Measurements from ENCODE around the gene SORCS1.

The SORCS1 gene

GRCh38 chr10:106795619-106796018 lies 368.9 kb downstream of the SORCS1 start:
- DNase-seq = peak in 1 of 2 experiments; percentile 27

DNA sequence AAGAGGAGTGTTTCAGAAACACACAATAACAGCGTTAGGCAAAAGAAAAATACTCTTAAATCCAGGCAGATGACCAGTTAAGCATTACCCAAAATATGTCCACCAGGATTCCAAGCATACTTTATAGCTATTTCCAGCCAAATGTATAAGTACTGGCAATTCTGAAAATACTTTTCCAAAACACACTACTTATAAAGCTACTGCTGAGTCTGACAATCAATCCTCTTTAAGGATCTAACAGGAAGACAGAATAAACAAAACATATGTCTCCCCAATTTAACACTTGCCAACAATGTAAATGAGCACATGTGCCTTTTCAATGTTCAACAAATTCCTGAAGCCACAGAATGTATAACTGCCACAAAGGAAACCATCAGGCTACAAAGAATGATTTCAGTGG lies 370.9 kb downstream of the SORCS1 start:
- no peak for DNase-seq

- no peak for DNase-seq
These were observed 374.9 kb downstream of the SORCS1 start for GRCh38 chr10:106789623-106790022.

DNA sequence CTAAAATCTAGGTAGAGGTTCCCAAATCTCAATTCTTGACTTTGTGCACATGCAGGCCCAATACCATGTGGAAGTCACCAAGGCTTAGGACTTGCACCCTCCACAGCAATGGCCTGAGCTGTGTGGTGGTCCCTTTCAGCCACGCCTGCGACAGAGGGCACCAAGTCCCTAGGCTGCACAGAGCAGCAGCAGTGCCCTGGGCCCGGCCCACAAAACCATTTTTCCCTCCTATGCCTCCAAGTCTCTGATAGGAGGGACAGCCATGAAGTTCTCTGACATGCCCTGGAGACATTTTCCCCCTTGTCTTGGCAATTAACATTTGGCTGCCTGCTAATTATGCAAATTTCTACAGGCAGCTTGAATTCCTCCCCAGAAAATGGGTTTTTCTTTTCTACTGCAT lies 375.5 kb downstream of the SORCS1 start:
- DNase-seq = no peak

- no peak for DNase-seq
These were observed 379.0 kb downstream of the SORCS1 start for GRCh38 chr10:106785528-106785927.

DNA sequence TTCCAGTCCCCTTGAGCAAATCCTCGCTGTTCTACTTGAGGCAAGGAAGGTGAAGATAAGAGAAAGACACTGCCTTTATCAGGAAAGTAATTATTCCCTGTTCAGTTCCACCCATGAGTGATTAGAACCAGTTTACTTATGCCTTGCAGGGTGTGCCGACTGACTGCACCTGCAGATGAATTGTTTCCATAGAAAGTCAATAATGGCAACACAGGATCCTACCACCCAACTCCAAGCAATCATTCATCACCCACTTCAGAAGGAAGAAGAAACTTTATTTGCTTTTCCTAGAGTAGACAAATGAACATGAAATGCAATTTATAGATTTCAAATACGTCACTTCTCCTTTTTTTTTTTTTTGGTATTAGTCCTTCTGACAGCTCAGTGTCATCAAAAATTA lies 383.9 kb downstream of the SORCS1 start:
- DNase-seq = no peak

DNA sequence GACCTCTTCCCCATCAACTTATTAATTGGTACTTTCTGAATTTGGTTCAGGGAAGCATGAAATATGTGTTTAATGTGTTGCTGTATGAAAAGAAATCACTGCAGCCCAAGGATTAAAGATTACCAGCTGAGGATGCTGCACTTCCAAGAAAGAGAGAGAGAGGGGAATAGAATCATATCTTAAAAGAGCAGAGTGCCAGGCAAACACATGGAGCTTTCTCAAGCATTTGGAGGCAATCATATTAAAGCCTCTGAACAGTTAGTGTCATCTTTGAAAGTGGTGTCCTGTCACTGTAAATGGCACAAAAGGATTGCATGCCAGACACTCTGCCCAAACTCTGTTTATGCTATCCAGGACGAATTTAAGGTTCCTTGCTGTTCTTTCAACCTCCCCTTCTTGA lies 386.7 kb downstream of the SORCS1 start:
- DNase-seq = no peak

- DNase-seq = no peak
These were observed 389.4 kb downstream of the SORCS1 start for GRCh38 chr10:106775127-106775526.

GRCh38 chr10:106772957-106773356 lies 391.5 kb downstream of the SORCS1 start:
- no peak for DNase-seq

GRCh38 chr10:106771154-106771553 lies 393.4 kb downstream of the SORCS1 start:
- DNase-seq = no peak

- DNase-seq = no peak
These were observed 396.3 kb downstream of the SORCS1 start for GRCh38 chr10:106768204-106768603.

DNA sequence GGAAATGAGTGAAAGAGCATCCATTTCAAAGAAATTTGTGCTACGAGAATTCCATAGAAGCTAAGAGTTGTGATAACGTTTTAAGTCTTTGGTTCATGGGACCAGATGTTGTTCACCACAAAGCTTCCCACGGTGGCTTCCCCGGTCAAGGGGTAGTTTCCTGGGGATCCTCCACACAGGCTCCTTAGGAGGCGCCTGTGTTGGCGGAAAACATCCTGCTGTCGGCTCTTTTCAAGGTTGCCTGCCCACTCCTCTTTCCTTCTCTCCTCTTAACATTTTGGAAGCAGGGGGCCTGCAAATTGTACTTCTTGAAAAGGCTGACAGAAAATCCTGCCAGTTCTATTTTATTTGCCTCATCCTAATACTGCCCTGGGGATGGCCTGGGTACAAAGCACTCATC lies 398.6 kb downstream of the SORCS1 start:
- DNase-seq = no peak

GRCh38 chr10:106765241-106765754 lies 399.2 kb downstream of the SORCS1 start:
- no peak for DNase-seq

- no peak for DNase-seq
These were observed 400.1 kb downstream of the SORCS1 start for GRCh38 chr10:106764360-106764759.

- no peak for DNase-seq
These were observed 402.6 kb downstream of the SORCS1 start for GRCh38 chr10:106761906-106762305.

- no peak for DNase-seq
These were observed 407.0 kb downstream of the SORCS1 start for GRCh38 chr10:106757521-106757920.

DNA sequence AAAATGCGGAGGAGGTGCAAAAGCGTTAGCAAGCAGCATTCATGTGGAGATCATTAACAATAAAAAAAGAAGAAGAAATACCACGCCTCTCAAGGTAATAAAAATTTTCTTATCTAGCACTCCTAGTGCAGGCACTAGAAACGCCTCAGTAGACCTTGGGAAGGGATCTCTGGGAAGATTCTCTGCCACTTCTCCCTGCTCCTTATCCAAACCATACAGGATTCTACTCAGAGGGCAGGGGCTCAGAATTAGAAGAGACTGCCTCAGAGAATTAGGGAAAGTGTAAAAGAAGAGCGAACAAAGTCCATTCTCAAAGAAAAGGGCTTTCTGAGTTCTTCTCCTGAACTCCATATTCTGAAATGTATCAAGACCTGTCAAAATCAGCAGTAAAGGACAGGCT lies 413.4 kb downstream of the SORCS1 start:
- DNase-seq = no peak

DNA sequence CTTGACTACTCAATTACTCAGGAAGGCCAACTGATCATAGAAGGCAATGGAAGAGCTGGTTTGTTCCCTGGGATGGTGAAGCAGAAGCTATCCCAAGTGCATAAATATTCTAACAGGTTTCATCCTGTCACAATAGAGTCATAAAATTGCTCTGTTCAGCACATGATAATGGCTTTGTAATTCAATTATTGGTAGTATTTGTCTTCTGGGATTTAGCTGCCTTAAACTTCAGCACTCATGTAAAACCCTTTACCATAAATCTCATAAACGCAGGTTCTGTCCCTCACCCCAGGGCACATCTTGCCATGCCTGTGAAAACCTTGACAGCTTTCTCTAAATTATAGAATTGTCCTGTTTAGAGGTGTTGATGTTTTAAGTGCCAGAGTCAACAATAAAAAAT lies 417.6 kb downstream of the SORCS1 start:
- no peak for DNase-seq

- no peak for DNase-seq
These were observed 423.4 kb downstream of the SORCS1 start for GRCh38 chr10:106741006-106741530.

- DNase-seq = no peak
These were observed 424.4 kb downstream of the SORCS1 start for GRCh38 chr10:106740071-106740470.

DNA sequence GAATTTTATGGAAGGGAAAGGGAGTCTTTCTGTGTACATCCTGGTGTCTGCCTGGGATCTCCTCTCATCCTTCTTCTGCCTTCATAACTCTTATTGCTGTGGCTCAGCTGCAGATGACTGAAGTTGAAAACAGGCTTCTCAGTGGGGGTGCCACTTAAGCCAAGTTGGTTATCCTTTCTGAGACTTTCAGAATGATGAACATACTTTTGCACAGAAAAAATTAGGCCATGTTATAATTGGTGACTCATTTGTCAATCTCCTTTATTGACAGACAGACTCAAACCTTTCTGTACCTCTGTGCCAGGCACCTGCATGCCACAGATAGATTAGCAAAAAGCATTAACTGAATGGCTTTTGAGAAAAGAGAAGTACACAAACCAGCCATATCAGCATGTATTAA lies 430.3 kb downstream of the SORCS1 start:
- no peak for DNase-seq

- DNase-seq = no peak
These were observed 436.3 kb downstream of the SORCS1 start for GRCh38 chr10:106728232-106728631.

- no peak for DNase-seq
These were observed 437.3 kb downstream of the SORCS1 start for GRCh38 chr10:106727170-106727569.

DNA sequence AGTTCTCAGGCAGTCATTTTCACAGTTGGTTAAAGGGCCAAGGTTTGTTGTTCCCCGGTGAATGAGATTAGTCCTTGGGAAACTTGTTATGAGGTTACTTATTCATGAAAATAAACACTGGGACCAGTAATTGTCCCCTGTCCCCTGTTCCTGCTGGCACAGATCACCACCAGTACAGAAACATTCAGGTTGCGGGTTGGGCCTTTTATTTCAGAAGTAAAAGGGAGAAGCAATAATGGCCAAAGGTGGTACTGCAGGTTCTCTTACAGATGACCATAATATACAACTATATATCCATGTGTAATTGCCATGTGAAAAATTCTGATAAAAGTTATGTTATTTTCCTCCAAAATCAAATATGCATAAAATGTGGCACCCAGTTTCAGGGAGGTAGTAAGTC lies 442.0 kb downstream of the SORCS1 start:
- no peak for DNase-seq

DNA sequence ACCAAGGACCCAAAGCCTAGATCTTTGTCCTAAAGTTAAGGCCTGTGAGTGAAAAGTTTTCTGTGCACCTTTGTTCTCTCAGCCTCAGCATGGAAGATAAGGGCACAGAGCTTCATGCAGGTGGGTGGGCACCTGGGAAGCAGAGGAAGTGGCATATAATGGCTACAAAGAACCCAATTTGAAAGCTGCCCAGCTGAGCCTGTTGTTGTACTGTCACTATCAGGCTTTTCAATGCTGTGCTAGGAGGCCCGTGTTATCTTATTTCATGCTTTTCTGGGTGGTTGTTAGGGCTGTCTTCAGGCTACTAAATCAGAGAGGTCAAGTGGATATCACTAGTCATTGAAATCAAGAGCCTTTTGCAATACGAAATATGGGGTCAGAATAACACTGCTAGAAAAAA lies 443.8 kb downstream of the SORCS1 start:
- no peak for DNase-seq

DNA sequence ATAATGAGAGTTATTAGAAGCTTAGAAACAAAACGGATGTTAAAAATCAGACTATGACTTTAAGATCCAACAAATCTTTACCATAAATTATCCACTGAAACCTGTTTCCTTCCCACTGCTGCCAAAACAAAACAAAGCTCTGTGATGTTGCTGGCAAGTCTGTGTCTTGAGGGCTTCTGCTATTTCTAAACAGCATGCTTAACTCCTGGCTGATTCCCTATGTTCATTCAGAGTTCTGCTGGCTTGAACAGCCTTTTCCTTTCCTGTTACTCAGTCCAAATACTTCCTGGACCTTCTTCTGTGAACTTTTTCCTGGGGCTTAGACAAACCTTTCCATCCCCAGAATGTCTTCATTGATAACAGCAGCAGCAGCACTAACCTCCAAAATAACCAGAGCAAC lies 448.1 kb downstream of the SORCS1 start:
- DNase-seq = no peak

All from NCI-H526 (cell line).